Hepatocyte (in vitro differentiated cells): Measurements from ENCODE around the gene MSL3B.

Experiments
- DNase-seq: peaks from one replicate; pipeline ENCODE4 v3.0.0-alpha.2; 2016; ENCODE audit warnings: low spot score
- H2AFZ ChIP-seq: fragments of 200-600 bp; sonication (generic); 2 replicates; pipeline ENCODE4 v1.6.0; 2016; ENCODE audit warnings: antibody characterized with exemption, mild to moderate bottlenecking
- H3K27ac ChIP-seq: fragments of 200-600 bp; sonication (generic); 2 replicates; pipeline ENCODE4 v1.5.1; 2016; ENCODE audit warnings: mild to moderate bottlenecking
- H3K27me3 ChIP-seq: fragments of 200-600 bp; sonication (generic); 2 replicates; pipeline ENCODE4 v1.6.1; 2016
- H3K36me3 ChIP-seq: fragments of 200-600 bp; sonication (generic); replicated peaks from 2 replicates; pipeline ENCODE4 v1.5.1; 2016; ENCODE audit warnings: low read depth; ENCODE audit not compliant: insufficient read depth
- H3K4me1 ChIP-seq: fragments of 200-600 bp; sonication (generic); 2 replicates; pipeline ENCODE4 v1.5.1; 2016; ENCODE audit warnings: mild to moderate bottlenecking, moderate library complexity; ENCODE audit not compliant: insufficient read depth
- H3K4me2 ChIP-seq: fragments of 200-600 bp; sonication (generic); 2 replicates; pipeline ENCODE4 v1.6.0; 2016
- H3K4me3 ChIP-seq: fragments of 200-600 bp; sonication (generic); 2 replicates; pipeline ENCODE4 v1.5.1; 2016; ENCODE audit warnings: mild to moderate bottlenecking
- H3K79me2 ChIP-seq: fragments of 200-600 bp; sonication (generic); 2 replicates; pipeline ENCODE4 v1.6.0; 2017; ENCODE audit warnings: mild to moderate bottlenecking
- H3K9me2 ChIP-seq: fragments of 200-600 bp; sonication (generic); replicated peaks from 2 replicates; pipeline ENCODE4 v1.6.0; 2017; ENCODE audit warnings: mild to moderate bottlenecking; ENCODE audit not compliant: insufficient read depth
- H3K9me3 ChIP-seq: fragments of 200-600 bp; sonication (generic); 2 replicates; pipeline ENCODE4 v1.5.1; 2016; ENCODE audit warnings: low read depth, mild to moderate bottlenecking
- H4K20me1 ChIP-seq: fragments of 200-600 bp; sonication (generic); 2 replicates; pipeline ENCODE4 v1.6.0; 2016; ENCODE audit warnings: mild to moderate bottlenecking; ENCODE audit not compliant: insufficient read depth, poor library complexity, severe bottlenecking
- EZH2 ChIP-seq: fragments of 200-600 bp; sonication (generic); IDR thresholded peaks from 2 replicates; pipeline ENCODE4 v1.6.1; 2016; ENCODE audit warnings: antibody characterized with exemption, mild to moderate bottlenecking, borderline replicate concordance
- EZH2phosphoT487 ChIP-seq: fragments of 200-600 bp; sonication (generic); IDR thresholded peaks from one replicate; pipeline ENCODE4 v1.6.1; 2018; ENCODE audit warnings: antibody characterized with exemption, mild to moderate bottlenecking, low read depth, moderate library complexity; ENCODE audit not compliant: unreplicated experiment, severe bottlenecking
- WGBS: methylation state at CpG from one replicate; pipeline ENCODE4 v1.1.6; 2016; ENCODE audit warnings: low lambda C conversion rate; ENCODE audit errors: missing lambda C conversion rate; 5-methylcytosine and 5-hydroxymethylcytosine counted together
- TF ChIP-seq, protein P1 (sequence below): fragments of 200-600 bp; sonication (generic); IDR thresholded peaks from 2 replicates; pipeline ENCODE4 v1.5.1; 2016; ENCODE audit warnings: antibody characterized with exemption, mild to moderate bottlenecking; ENCODE audit not compliant: poor library complexity

Gene MSL3B

DNA sequence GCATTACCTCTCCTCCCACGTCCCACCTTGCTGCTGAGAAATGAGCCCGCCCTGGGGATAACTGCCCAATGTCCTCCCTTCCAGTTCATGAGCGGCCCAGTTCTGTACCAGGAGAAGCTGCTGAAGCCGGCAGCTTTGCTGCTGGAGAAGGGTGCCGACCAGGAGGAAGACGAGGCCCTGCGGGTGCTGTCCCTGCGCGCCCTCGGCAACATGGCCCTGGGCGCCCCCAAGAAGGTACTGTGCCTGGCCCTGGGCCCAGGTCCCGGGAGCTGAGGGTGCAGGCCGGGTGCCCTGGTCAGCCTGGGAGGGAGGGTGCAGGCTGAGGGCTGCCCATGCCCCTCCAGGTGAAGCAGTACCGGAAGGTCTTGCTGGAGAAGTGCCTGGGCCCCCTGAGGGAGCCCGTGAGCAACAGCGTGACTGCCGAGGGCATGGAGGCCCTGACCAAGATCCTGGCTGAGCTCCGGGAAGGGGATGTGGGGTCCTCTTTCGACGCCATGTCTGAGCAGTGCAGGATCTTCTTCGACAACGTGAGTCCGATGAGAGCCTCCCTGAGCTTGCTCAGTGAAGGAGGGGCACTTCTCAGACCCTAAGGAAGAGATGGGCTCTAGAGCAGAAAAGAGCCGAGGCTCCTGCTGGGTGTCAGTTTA, 39.5 kb downstream of the MSL3B start:
- H2AFZ ChIP-seq, result no peak overlapping the region

DNA sequence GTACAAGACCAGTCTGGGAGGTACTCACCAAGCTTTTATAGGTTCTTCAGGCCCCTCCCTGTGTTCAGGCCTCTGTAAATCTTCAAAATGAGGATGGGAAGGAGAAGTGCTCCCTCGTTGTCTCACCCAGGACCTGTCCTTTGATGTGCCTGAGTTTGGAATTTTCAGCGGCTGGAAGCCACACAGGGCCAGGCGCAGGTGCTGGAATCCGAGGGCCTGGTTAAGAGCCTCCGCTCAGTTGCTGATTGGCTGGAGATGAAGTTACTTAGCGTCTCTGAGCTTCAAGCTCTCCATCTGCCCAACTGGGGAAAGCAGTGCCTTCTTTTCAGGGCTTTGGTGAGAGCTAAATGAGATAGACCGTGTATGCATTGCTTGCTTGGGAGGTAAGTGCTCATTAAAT, 43.8 kb downstream of the MSL3B start:
- no peaks in the 10 kb centered on the region for H3K27me3 ChIP-seq
- TF ChIP-seq EZH2phosphoT487 (no peak), EZH2 (no peak)
- TF ChIP-seq, protein P1, sequence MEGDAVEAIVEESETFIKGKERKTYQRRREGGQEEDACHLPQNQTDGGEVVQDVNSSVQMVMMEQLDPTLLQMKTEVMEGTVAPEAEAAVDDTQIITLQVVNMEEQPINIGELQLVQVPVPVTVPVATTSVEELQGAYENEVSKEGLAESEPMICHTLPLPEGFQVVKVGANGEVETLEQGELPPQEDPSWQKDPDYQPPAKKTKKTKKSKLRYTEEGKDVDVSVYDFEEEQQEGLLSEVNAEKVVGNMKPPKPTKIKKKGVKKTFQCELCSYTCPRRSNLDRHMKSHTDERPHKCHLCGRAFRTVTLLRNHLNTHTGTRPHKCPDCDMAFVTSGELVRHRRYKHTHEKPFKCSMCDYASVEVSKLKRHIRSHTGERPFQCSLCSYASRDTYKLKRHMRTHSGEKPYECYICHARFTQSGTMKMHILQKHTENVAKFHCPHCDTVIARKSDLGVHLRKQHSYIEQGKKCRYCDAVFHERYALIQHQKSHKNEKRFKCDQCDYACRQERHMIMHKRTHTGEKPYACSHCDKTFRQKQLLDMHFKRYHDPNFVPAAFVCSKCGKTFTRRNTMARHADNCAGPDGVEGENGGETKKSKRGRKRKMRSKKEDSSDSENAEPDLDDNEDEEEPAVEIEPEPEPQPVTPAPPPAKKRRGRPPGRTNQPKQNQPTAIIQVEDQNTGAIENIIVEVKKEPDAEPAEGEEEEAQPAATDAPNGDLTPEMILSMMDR, result no peak
- no peaks in the 10 kb centered on the region for H3K9me2 ChIP-seq
- no peak overlapping the region for H3K4me3 ChIP-seq
- WGBS, result 76% methylated on average over 7 of the region's 7 CpGs
- H3K4me2 ChIP-seq, result no peak overlapping the region
- no peaks in the 10 kb centered on the region for H3K9me3 ChIP-seq
- no peaks in the 10 kb centered on the region for H3K4me1 ChIP-seq
- no peaks in the 10 kb centered on the region for H3K36me3 ChIP-seq
- H2AFZ ChIP-seq, result no peak overlapping the region
- DNase-seq, result no peak
- no peaks in the 10 kb centered on the region for H3K79me2 ChIP-seq
- no peaks in the 10 kb centered on the region for H4K20me1 ChIP-seq
- H3K27ac ChIP-seq, result no peak overlapping the region

More for the DNA sequence above, 39.5 kb downstream of the MSL3B start:
- Histone ChIP-seq H3K79me2 (no peaks in the 10 kb centered on the region), H3K4me1 (peaks cover 5% of the 10 kb centered on the region), H3K27ac (no peak overlapping the region), H3K27me3 (no peaks in the 10 kb centered on the region), H3K36me3 (no peaks in the 10 kb centered on the region), H3K4me2 (no peak overlapping the region), H4K20me1 (no peaks in the 10 kb centered on the region), H3K9me2 (no peaks in the 10 kb centered on the region), H3K9me3 (no peaks in the 10 kb centered on the region), H3K4me3 (no peak overlapping the region)
- 83% methylated on average over 24 of the region's 24 CpGs for WGBS
- DNase-seq, result no peak
- TF ChIP-seq, protein P1, result no peak
- TF ChIP-seq EZH2, result no peak

DNA sequence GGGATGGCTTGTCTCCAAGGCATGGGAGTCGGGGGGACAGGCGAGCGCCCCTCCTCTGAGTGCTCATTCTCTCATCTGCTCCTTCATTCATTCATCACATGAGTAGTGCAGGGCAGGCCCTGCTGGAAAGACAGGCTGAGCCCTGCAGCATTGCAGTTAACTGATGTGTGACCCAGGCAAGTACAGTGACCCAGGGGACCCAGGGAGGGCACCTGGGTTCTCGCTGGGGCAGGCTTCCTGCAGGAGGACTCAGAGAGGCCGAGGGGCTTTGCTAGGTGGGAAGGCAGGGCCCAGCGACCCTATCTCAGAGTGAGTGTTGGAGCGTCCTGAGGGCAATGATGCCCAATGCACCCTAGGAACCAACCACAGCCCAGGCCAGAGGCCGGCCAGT, 44.5 kb downstream of the MSL3B start:
- Histone ChIP-seq H3K79me2 (no peaks in the 10 kb centered on the region), H3K36me3 (no peaks in the 10 kb centered on the region), H3K4me3 (no peak overlapping the region), H3K27ac (no peak overlapping the region), H3K4me2 (no peak overlapping the region), H2AFZ (no peak overlapping the region), H3K9me2 (no peaks in the 10 kb centered on the region), H3K4me1 (no peaks in the 10 kb centered on the region), H4K20me1 (no peaks in the 10 kb centered on the region), H3K27me3 (no peaks in the 10 kb centered on the region), H3K9me3 (no peaks in the 10 kb centered on the region)
- no peak for DNase-seq
- TF ChIP-seq EZH2 (no peak), EZH2phosphoT487 (no peak)
- TF ChIP-seq, protein P1, result no peak
- WGBS, result 94% methylated on average over 8 of the region's 8 CpGs
